Activated T-cell treated with anti-CD3 and anti-CD28 coated beads for 48 hours (primary cell): Measurements from ENCODE around the gene COL16A1.

Experiments used
- DNase-seq: peaks from one replicate; pipeline ENCODE4 v3.0.0-alpha.2; 2020; ENCODE audit warnings: low read depth

The COL16A1 gene

DNA sequence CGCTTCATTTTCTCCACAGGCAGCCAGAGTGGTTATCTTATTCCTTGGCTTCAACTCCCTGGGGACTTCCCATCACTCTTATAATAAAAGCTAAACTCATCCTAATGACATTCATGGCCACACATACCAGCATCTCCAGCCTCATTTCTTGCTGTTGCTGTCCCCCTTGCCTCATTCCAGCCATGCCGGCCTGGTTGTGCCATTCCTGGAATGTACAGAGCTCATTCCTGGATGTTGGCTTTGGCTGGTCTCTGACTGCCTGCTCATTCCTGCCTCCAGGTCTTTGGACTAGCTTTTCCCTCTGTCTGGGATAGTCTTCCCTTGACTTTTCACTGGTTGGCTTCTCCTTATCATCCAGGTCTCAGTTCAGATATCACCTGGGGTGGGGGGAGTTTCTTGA is 56.7 kb downstream of the COL16A1 start:
- no peak for DNase-seq

DNA sequence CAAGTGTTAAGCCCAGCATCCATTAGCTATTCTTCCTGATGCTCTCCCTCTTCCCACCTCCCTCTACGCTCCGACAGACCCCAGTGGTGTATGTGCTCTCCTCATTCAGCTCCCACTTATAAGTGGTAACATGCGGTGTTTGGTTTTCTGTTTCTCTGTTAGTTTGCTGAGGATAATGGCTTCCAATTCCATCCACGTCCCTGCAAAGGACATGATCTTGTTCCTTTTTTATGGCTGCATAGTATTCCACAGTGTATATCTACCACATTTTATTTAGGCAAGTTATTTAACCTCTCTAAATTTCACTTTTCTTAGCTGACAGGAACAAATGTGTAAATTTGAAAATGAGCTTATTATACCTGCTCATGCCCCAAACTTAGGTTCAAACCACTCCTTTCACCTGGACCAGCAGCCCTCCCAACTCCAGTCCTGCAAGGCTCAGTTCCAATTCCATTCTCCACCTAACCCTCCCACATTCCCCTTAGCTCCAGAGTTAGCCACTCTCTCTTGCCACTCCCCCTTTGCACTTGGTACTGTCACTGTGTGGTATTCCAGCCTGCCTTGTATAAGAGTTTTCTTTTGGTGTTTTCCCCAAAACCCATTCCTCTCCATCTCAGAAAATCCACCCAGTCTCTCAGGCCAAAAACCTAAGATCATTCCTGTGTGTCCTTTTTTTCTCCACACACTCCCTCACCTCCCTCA is 57.4 kb downstream of the COL16A1 start:
- no peak for DNase-seq

DNA sequence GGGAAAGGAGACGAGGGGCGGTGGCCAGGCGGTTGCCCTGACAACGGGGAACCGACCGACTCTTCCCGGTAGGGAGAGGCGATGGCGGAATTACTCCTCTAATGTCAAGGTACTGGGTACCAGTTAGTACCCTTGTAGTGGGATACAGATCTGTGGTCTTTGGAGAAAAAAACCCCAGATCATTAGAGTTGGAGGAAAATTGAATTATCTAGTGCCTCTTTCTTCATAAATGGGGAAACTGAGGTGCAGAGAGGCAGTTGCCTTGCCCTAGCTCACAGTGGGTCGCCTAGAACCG is 58.6 kb downstream of the COL16A1 start:
- no peak for DNase-seq

DNA sequence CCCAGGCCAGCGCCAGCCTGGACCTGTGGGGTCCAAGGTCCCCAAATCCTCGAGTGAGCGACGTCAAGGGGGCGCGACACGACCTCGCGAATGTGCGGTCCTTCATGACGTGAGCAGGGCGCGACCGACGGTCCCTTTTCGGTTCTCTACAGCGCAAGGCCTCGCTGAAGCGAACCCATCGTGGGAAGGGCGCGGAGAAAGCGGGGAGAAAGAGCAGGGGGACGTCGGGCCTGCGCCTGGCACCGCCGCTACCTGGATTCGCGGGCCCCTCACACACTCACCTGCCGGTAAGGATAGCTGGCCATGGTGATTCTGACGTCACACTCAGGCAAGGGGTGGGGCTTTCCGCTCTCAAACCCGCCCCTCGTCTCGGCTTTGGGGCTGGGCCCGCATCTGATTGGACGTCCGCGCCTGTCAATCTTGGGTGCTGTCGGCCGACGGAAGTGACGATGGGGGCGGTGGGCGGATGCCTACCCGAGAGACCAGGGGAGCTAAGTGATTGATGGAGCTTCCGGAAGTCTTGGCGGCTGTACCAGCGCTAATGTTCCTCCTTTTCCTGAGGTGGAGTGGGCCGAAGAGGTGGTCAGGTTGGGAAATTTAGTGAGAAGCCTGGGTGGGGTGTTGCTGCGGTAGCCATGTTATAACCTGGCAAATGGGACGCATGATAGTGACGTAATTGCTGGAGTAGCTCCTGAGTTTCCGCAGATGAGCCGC is 59.1 kb downstream of the COL16A1 start, which contains the start of gene PEF1:
PEF1 (minus strand) TSS at position 317 of the 714 bp plus-strand sequence; CDS start at position 305, 12 bp downstream.
- DNase-seq = peak; percentile 99

DNA sequence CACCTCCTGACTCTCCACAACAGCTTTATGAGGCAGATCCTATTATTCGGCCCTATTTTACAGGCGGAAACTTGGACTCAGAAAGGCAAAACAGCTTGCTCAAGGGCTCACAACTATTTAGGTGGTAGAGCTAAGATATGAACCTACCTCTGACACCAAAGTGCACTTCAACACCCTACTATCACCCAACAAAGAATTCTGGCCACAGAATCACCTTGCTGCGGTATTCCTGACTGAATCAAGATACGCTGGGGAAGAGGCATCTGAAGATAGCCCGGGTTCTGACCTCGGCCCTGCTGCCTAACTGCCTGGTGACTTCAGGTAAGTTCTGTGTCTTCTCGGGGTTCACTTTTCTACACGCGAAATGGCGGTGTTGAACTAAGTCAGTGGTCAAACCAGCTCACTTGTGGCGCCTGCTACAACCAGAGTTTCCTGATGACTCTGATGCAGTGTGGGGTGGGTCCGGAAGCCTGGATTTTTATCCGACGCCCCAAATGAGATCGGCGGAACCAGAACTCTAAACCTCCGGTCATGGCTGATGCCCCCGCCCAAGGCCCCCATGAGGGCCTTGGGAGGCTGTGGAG is 59.7 kb downstream of the COL16A1 start:
- no peak for DNase-seq

DNA sequence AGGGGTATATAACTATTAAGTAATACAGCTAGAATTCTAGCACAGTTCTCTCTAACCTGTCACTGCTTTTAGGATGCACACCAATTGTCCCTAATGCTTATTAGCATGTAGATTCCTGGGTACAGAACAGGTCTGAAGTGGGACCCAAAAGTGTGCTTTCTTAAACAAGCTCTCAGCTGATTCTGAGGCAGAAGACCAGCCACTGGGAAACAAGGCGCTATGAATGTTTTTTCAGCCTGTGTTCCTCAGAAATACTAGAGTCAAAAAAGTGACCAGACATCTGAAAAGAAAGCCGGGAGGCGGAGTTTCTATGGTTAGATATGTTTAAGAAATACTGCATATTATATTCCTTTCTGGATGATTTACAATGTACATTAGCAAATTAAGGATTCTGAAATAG is 60.9 kb downstream of the COL16A1 start:
- DNase-seq = no peak

DNA sequence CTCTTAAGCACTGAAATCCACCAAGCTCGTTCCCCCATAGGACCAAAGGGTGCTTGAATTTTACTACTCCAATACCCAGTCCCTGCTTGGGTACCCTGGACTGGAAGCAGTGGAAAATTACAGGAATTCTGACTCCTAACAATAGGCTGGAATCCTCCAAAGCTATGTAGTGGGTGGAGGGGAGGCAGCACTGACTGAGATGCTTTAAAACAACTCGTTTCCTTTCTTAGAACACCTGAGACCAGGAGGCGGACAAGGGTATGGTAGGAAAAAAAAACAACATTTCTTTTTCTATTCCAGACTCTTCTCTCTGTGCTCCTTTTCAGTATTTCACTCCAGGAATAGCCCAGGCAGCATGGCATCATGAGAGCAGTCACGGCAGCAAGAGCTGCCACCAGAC is 61.5 kb downstream of the COL16A1 start:
- no peak for DNase-seq

DNA sequence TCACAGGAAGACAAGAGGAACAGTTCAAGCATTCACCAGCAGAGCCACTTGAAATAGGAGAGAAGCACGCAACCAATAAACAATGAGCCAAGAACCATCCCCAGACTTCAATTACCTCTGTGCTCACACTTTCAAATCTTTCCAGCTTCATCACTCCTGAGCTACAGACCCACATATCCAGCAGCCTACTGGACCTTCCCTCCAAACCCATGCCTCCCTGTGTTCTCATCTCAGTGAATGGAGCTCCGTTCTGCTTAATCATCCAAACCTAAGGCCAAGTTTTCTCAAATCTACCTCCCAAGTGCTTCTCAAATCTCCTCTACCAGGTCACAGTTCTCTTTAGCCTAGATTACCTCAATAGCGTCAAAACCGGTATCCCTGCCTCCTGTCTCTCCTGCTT is 62.9 kb downstream of the COL16A1 start:
- no peak for DNase-seq

DNA sequence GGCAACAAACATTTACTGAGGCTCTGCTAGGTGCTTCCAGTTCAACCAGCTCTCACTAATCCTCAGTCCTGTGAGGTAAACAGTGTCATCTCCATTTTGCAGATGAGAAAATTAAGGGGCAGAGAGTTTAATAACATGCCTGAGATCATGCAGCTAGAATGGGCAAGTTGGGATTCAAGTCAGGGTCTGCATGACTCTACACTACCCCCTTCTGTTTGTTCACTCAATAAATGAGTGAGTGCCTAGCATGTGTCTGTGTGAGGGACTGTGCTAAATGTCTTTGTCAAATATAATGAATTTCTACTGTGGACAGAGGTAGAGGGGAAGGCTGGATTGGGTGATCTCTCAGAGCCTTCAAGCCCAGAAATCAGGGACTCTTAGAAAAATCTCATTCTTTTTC is 63.6 kb downstream of the COL16A1 start:
- DNase-seq = no peak

DNA sequence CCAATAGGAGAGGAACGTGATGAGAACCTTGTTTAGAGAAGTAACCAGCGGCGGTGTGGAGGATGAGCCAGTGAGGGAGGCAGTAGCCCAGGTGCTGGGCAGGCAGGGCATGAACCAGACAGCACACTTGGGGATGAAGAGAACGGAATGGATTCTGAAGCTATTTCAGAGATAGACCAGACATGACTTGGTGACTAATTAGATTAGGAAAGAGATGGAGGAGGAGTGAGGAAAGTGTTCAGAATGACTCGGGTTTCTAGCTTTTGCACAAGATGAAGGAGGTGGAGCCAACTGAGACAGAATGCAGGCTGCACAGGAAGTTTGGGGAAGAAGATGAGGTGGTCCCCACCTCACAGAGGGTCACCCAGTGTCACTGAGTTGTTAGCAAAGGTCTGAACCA is 64.3 kb downstream of the COL16A1 start:
- DNase-seq = no peak

DNA sequence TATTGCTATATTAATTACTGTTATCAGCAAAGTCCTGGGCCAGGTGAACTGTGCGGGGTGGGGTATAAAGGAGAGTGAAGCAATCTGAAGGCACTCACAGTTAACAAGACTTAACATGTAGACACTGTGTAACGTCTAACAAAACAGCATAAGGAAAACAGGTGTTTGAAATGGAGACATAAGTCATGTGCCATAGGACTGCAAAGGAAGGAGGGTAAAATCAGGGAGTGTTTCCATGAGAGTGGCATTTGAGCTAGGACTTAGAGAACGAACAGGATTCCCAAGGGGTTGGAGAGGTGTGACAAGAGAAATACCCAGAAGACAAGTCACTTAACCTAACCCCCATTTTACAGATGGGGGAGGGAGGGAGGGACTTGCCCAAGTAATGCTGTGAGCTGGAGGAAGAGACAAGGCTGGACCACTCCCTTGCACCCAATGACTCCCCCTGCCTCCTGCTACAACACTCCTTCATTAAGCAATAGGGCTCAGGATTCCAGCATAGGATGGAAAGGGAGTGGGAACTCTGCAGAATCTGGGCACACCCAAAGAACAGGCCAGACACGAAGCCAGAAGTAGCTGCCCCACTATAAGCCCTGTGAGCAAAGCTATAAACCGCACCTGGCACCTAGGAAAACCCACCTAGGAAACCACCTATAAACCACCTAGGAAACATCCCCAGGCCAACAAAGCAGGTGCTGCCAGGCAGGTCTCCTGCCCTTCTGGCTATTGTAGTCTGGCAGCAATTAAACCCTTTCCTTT is 65.7 kb downstream of the COL16A1 start:
- DNase-seq = no peak

DNA sequence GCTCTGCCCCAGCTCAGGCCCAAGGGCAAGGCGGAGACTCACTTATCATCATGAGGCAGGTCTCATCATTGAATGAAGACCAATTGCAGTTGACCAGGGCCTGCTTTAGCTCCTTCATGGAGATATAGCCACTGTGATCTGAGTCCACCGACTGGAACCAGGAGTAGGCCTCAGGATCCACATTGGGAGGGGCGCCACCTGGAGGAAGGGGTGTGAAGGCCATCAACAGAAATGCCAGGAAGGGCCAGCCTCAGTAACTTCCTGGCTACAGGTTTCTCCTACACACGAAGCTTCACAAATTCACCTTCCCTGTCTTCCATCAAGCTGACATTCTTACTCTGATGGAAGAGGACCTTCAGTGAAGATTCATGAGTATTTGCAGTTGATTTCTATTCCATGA is 70.7 kb downstream of the COL16A1 start:
- no peak for DNase-seq

DNA sequence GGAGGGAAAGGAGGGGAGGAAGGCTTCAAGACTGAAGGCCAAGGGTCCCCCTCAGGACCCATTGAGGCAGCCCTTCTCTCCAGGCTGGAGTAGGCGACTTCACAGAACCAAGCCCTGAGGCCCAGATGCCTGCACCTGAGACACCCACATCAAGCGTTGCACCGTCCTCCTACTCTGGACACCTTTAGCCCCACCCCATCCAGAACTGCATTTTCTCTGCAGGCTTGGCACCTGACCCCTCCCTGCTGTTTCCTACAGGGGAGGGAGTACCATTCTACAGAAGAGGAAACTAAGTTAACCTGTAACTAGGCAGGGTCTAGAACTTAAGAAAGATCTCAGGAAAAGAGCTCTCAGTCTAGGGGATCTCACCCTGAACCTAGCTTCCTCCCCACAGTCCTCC is 71.2 kb downstream of the COL16A1 start:
- DNase-seq = no peak

DNA sequence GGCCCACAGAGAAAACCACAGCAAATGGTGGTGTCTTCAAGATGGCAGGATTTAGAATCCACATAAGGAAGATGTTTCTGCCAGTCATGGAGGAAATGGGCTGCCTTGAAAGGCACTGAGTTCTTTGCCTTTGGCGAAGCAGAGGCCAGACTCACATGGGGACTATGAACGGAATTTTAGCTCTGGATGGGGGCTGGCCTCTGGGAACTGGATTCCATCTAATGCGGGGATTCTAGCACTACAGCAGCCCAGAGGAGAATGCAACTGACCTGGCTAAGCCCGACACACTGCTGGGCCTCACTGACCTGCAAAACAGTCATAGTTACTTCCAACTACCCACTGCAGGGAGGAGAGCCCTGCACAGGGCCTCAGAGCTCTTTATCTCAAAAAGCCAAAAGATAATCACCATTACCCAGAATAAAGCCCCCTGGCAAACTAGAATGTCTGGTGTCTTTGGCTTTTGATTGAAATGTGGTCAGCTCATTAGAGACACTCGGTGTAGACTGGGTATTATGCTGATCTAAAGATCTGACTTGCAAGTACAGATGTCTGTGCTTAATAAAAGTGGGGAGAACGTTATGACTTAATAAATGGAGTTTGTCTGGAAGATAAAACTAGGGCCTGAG is 74.8 kb downstream of the COL16A1 start:
- no peak for DNase-seq

DNA sequence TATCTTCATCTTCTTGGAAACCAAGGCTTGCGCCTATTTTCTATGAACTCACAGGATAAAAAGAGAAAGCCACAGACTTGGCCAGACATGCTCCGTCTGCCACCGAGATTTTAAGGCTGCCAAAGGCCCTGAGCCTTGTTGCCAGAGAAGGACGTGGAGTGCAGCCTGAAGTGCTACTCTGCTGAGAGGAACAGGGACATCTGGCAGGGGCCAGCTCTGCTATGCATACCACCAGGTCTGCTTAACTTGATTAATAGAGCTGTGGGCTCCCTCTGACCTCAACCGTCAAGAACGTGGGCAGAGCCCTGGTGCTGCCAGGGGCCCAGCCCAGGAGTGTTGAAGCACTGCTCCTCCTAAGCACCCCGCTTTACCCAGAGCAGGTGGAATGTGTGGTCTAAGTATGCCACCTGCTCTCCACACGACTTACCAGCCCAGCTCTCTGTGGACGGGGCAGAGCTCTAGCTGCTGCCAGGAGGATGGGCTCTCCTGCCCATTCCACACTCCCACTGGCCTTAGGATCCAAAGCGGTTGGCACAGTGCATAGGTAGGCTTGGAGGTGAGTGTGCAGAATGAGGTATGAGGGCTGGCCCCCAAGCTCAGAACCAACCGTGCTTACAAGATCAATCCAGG is 75.8 kb downstream of the COL16A1 start:
- no peak for DNase-seq

DNA sequence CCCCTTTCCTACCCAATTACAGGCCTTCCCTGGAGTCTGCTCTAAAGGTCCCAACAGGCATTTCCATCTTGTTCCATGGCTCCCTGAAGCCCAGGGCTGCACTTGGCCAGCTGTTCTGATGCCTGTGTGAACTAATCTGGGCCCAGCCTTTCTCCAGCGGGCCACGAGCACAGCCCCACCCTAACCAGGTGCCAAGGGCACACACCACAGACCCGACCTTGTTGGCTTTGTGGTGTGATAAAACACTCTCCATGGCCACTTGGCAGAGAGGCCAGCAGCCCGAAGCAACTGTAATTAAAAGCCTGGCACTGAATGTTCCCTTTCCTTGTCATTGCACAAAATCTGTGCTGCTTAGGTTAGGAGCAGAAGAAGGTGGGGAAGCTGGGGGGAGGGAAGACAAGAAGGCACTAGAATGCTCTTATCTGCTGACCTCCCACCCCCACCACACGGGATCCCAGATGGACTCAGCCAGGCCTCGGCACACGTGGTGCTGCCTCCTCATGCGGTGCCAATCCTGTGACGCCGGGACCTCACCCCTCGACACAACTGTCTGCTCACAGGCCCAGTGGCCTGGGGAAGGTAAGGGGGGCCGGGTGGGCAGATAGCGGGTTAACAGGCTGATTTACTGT is 76.4 kb downstream of the COL16A1 start:
- no peak for DNase-seq

DNA sequence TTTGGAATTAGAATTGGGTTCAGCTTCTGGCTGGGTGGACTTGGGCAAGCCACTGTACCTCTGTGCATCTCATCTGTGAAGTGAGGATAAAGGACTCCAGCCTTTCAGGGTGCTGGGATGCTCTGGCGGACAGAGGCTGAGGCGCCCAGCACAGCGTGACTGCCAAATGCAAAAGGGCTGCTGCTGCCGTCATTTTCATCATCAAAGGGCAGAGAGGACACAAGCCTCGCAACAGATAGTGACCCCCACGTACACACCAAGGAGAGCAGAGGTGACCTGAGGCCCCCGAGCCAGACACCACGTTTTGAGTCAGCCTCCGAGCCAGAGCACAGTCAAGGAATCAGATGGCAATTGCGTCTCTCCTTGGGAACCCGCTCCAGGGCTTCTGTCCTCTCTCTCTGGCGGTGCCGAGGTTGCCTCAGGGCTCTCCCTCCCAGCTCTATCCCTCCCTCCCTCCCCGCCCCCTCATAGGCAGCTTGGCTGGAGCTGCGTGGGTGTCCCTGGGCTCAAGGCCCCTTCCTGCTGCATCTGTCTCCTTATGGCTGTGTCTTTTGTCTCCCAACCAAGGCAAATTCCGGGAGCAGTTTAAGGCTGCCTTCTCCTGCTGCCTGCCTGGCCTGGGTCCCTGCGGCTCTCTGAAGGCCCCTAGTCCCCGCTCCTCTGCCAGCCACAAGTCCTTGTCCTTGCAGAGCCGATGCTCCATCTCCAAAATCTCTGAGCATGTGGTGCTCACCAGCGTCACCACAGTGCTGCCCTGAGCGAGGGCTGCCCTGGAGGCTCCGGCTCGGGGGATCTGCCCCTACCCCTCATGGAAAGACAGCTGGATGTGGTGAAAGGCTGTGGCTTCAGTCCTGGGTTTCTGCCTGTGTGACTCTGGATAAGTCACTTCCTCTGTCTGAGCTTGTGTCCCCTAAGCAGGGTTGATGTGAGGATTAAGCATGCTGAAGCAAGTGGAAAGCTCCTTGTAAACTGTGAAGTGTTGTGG is 77.3 kb downstream of the COL16A1 start:
- no peak for DNase-seq

DNA sequence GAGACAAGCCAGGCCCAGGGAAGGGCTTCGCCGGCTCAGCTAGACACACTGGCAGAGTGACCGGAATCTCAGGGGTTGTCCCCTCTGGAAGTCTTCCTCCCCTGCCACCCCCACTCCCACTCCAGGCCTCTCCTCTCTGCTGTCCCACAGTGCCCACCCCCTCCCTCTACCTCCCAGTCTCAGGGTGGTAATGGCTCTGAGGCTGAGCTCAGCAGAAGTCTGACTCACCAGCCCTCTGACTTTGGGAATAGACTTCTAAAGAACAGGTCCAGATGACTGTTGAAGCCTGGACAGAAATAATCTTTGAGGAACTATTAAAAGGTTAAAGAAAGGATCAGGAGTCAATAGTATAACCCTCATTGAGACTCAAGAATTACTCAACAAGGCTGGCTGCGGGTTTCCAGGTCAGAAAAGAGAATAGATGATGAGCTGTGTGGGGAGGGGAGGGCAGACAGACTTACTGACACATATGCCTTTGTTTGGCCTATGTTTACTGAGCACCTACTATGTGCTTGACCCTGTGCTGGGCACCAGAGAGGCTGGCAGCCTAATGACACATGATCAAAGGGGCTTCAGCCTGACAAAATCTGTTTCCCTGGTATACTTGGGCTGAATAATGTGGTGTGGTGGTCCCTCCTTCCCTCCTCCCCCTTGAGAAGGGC is 78.1 kb downstream of the COL16A1 start:
- no peak for DNase-seq

DNA sequence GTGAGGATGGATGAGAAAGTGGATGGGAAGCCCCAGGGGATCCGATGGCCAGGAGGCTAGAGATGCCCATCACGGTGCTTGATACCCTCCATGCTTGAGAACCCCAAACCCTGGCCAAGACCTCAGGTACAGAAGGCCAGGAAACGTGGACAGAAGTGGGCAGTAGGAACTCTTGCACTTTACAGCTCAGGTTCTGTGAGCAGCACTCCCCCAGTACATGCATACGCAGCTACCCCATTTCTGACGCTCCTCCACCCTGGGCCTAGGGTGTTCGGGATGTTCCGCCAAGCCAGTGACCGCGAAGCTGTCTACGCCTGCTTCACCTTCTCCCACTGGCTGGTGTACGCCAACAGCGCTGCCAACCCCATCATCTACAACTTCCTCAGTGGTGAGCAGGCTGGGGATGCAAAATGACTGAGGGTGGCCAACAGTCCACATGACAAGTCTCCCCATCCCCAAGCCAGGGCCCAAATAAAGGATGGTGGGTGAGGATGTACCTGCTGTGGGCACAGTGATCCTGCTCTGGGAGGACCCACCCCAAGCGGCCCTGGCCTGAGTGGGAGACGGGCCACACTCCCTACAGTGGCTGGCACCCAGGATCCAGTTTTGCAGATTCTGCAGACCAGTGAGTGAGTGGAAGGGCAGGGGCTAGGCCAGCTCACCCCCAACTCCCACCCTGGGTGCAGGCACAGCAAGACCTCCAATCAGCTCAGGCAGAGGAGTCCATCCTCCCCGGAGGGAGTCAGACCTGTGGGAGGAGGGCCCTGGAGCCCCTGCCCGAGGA is 78.9 kb downstream of the COL16A1 start:
- no peak for DNase-seq
